Measurements from ENCODE around the gene AGAP1. TPM values are rescaled to one million over a fixed set of nuclear protein-coding genes. Genes with fewer than 3 reads are reported as not detected.

AGAP1 gene
- total and polyA plus RNA-seq, 11 donors = 5.9 to 21.6 (median 18.9) TPM

- no peak for TF ChIP-seq POLR2A (IDR thresholded peaks at IDR 0.05)
- no peak for TF ChIP-seq CTCF (IDR thresholded peaks at IDR 0.05)
- intact Hi-C loops (cut with DNase I) = no loop called here
- peaks cover 0 to 27% (median 13%) of the 10 kb centered on the region in 12 donors for H3K4me1 ChIP-seq
- H3K36me3 ChIP-seq = no peaks in the 10 kb centered on the region
- peak in 2 of 5 donors; percentile 4 to 7 for DNase-seq
- WGBS, 4 donors = 89 to 94% (median 92%) methylated on average over 9 of the region's 9 CpGs
- no peak overlapping the region for H3K27ac ChIP-seq
- H3K27me3 ChIP-seq = no peaks in the 10 kb centered on the region
- no peak for ATAC-seq
- no peak overlapping the region for H3K4me3 ChIP-seq
- no peaks in the 10 kb centered on the region for H3K9me3 ChIP-seq
Measured at GRCh38 chr2:235690082-235690808, 196.4 kb downstream of the AGAP1 start.

GRCh38 chr2:235690809-235691450, 197.1 kb downstream of the AGAP1 start:
- TF ChIP-seq CTCF (IDR thresholded peaks at IDR 0.05) (no peak), POLR2A (IDR thresholded peaks at IDR 0.05) (no peak)
- Histone ChIP-seq H3K4me1 (peaks cover 0 to 24% (median 11%) of the 10 kb centered on the region in 12 donors), H3K9me3 (no peaks in the 10 kb centered on the region), H3K27me3 (no peaks in the 10 kb centered on the region), H3K36me3 (no peaks in the 10 kb centered on the region), H3K27ac (no peak overlapping the region), H3K4me3 (no peak overlapping the region)
- ATAC-seq = peak in 3 of 4 donors; percentile 31 to 56 (median 48)
- 68 to 74% (median 71%) methylated on average over 13 to 14 of the region's 14 CpGs for WGBS, 4 donors
- DNase-seq = peak in 2 of 5 donors; percentile 21 to 26
- intact Hi-C loops (cut with DNase I) = no loop called here

GRCh38 chr2:235692076-235692475, 198.2 kb downstream of the AGAP1 start:
- Histone ChIP-seq H3K27me3 (no peaks in the 10 kb centered on the region), H3K4me1 (peaks cover 0 to 24% (median 11%) of the 10 kb centered on the region in 12 donors), H3K27ac (no peak overlapping the region), H3K9me3 (no peaks in the 10 kb centered on the region), H3K4me3 (no peak overlapping the region), H3K36me3 (no peaks in the 10 kb centered on the region)
- DNase-seq (peak in 2 of 5 donors; percentile 12 to 18), ATAC-seq (no peak)
- intact Hi-C loops (cut with DNase I) = no loop called here
- WGBS, 4 donors = 87 to 92% (median 91%) methylated on average over 10 of the region's 10 CpGs
- TF ChIP-seq POLR2A (IDR thresholded peaks at IDR 0.05) (no peak), CTCF (IDR thresholded peaks at IDR 0.05) (no peak)

GRCh38 chr2:235692671-235693171, 198.9 kb downstream of the AGAP1 start:
- intact Hi-C loops (cut with DNase I) = no loop called here
- TF ChIP-seq POLR2A (IDR thresholded peaks at IDR 0.05) (no peak), CTCF (IDR thresholded peaks at IDR 0.05) (no peak)
- no peak overlapping the region for H3K27ac ChIP-seq
- H3K9me3 ChIP-seq = no peaks in the 10 kb centered on the region
- DNase-seq (peak in 2 of 5 donors; percentile 21 to 23), ATAC-seq (peak in 1 of 4 donors; percentile 18)
- no peaks in the 10 kb centered on the region for H3K36me3 ChIP-seq
- H3K4me3 ChIP-seq = no peak overlapping the region
- H3K4me1 ChIP-seq = peaks cover 0 to 24% (median 12%) of the 10 kb centered on the region in 12 donors
- no peaks in the 10 kb centered on the region for H3K27me3 ChIP-seq
- 88 to 94% (median 91%) methylated on average over 15 of the region's 15 CpGs for WGBS, 4 donors

Data from heart left ventricle (tissue), 16 donors.